Sigmoid colon (tissue), 3 donors: ENCODE results near the gene SORBS1.

Source experiments
- CTCF ChIP-seq, 4 experiments: fragments of 450-650 bp in 3 of 4; fragments of 200-600 bp in 1 of 4; IDR thresholded peaks; one replicate each; pipeline ENCODE4 v1.5.1; 2016 to 2019; ENCODE audit warnings: antibody characterized with exemption in 4 of 4, mild to moderate bottlenecking in 3 of 4, moderate library complexity in 2 of 4
- POLR2A ChIP-seq, 2 donors: fragments of 450-650 bp; IDR thresholded peaks; one replicate each; pipeline ENCODE4 v1.6.1; 2016; ENCODE audit warnings: antibody characterized with exemption in 2 of 2, mild to moderate bottlenecking in 2 of 2, moderate library complexity in 2 of 2

GRCh38 chr10:95296764-95297163 lies 264.4 kb downstream of the SORBS1 start:
- TF ChIP-seq POLR2A (IDR thresholded peaks at IDR 0.05), result no peak
- no peak for TF ChIP-seq CTCF (IDR thresholded peaks at IDR 0.05)
